ENCODE data around the gene WAS. TPM values are rescaled to one million over a fixed set of nuclear protein-coding genes. Genes with fewer than 3 reads are reported as not detected.

Gene WAS
- total RNA-seq, 2 donors from 2014 or later, result 8.5 to 9.1 TPM

GRCh38 chrX:48700246-48700645 lies 16.6 kb downstream of the WAS start:
- ATAC-seq (ENCODE audit: insufficient number of reproducible peaks, low FRiP score, low read depth) (no peak), DNase-seq (ENCODE audit: low spot score) (no peak)
- H3K36me3 ChIP-seq, result peaks cover 6% of the 10 kb centered on the region
- H3K9me3 ChIP-seq, result no peaks in the 10 kb centered on the region
- no peak overlapping the region for H3K4me3 ChIP-seq
- H3K27ac ChIP-seq, result no peak overlapping the region
- H3K27me3 ChIP-seq (replicated peaks; ENCODE audit: insufficient read depth), result no peaks in the 10 kb centered on the region
- TF ChIP-seq, protein P1, sequence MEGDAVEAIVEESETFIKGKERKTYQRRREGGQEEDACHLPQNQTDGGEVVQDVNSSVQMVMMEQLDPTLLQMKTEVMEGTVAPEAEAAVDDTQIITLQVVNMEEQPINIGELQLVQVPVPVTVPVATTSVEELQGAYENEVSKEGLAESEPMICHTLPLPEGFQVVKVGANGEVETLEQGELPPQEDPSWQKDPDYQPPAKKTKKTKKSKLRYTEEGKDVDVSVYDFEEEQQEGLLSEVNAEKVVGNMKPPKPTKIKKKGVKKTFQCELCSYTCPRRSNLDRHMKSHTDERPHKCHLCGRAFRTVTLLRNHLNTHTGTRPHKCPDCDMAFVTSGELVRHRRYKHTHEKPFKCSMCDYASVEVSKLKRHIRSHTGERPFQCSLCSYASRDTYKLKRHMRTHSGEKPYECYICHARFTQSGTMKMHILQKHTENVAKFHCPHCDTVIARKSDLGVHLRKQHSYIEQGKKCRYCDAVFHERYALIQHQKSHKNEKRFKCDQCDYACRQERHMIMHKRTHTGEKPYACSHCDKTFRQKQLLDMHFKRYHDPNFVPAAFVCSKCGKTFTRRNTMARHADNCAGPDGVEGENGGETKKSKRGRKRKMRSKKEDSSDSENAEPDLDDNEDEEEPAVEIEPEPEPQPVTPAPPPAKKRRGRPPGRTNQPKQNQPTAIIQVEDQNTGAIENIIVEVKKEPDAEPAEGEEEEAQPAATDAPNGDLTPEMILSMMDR (IDR thresholded peaks at IDR 0.05), result no peak
- H3K4me1 ChIP-seq (ENCODE audit: control insufficient read depth in 1 of 2, low read depth in 2 of 2), result peaks cover 0 to 12% of the 10 kb centered on the region in 2 donors

- ATAC-seq (ENCODE audit: insufficient number of reproducible peaks, low FRiP score, low read depth), result no peak
- Histone ChIP-seq H3K4me3 (no peak overlapping the region), H3K27me3 (replicated peaks; ENCODE audit: insufficient read depth) (no peaks in the 10 kb centered on the region), H3K27ac (no peak overlapping the region), H3K4me1 (ENCODE audit: control insufficient read depth in 1 of 2, low read depth in 2 of 2) (peaks cover 0 to 7% of the 10 kb centered on the region in 2 donors), H3K36me3 (peaks cover 6% of the 10 kb centered on the region), H3K9me3 (no peaks in the 10 kb centered on the region)
- TF ChIP-seq, protein P1 (IDR thresholded peaks at IDR 0.05), result no peak
- DNase-seq (ENCODE audit: low spot score), result no peak
Observed at GRCh38 chrX:48700951-48701653, 17.5 kb downstream of the WAS start.

DNA sequence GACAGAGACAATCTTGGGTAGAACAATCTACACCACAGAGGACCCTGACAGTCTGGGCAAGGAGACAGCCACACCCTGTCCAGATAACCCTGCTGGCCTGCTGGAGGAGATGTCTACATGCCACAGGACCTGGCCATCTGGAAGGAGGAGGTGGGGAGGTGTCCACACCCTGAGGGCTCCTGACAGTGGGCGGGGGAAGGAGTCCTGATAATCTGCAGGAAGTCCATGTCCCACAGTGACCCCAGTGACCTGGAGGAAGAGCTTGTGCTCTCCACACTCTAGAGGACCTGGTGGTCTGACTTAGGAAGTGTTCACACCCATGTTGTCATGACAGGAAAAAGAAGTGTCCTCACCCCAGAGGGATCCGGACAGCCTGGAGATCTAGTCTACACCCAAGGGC lies 18.4 kb downstream of the WAS start:
- Histone ChIP-seq H3K4me1 (ENCODE audit: control insufficient read depth in 1 of 2, low read depth in 2 of 2) (peaks cover 0 to 5% of the 10 kb centered on the region in 2 donors), H3K4me3 (no peak overlapping the region), H3K36me3 (peaks cover 6% of the 10 kb centered on the region), H3K27ac (no peak overlapping the region), H3K9me3 (no peaks in the 10 kb centered on the region), H3K27me3 (replicated peaks; ENCODE audit: insufficient read depth) (no peaks in the 10 kb centered on the region)
- ATAC-seq (ENCODE audit: insufficient number of reproducible peaks, low FRiP score, low read depth) (no peak), DNase-seq (ENCODE audit: low spot score) (no peak)
- TF ChIP-seq, protein P1 (IDR thresholded peaks at IDR 0.05), result no peak

DNA sequence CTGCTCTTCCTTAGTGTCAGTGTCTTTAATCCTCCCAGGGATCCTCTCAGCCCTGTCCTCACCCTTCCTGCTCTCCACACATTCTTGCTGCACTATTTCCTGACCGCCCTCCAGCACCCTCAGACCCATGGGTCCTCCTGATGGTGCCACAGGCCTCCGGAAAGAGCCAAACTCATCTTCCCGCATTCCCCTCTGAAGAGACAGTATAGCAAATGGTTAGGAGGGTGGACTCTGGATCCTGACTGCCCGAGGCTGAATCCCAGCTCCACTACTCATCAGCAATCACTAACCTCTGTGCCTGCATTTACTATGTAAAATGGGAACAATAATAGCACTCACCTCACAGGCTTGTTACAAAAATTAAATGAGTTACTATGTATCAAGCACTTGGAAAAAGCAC lies 19.1 kb downstream of the WAS start:
- Histone ChIP-seq H3K27me3 (replicated peaks; ENCODE audit: insufficient read depth) (no peaks in the 10 kb centered on the region), H3K4me3 (no peak overlapping the region), H3K4me1 (ENCODE audit: control insufficient read depth in 1 of 2, low read depth in 2 of 2) (no peaks in the 10 kb centered on the region), H3K9me3 (no peaks in the 10 kb centered on the region), H3K27ac (no peak overlapping the region), H3K36me3 (peaks cover 6% of the 10 kb centered on the region)
- ATAC-seq (ENCODE audit: insufficient number of reproducible peaks, low FRiP score, low read depth) (no peak), DNase-seq (ENCODE audit: low spot score) (no peak)
- TF ChIP-seq, protein P1 (IDR thresholded peaks at IDR 0.05), result no peak

- no peak for ATAC-seq (ENCODE audit: insufficient number of reproducible peaks, low FRiP score, low read depth)
Observed at GRCh38 chrX:48703228-48703627, 19.6 kb downstream of the WAS start.

More at GRCh38 chrX:48703228-48703627, 19.6 kb downstream of the WAS start:
- DNase-seq (ENCODE audit: low spot score), result no peak
- Histone ChIP-seq H3K9me3 (no peaks in the 10 kb centered on the region), H3K27me3 (replicated peaks; ENCODE audit: insufficient read depth) (no peaks in the 10 kb centered on the region), H3K4me3 (no peak overlapping the region), H3K4me1 (ENCODE audit: control insufficient read depth in 1 of 2, low read depth in 2 of 2) (no peaks in the 10 kb centered on the region), H3K36me3 (peaks cover 6% of the 10 kb centered on the region), H3K27ac (no peak overlapping the region)
- TF ChIP-seq, protein P1 (IDR thresholded peaks at IDR 0.05), result no peak
